ELR (cell line): Measurements from ENCODE around the gene API5.

Source experiments
- DNase-seq: peaks from one replicate; pipeline ENCODE4 v3.0.0-alpha.2; 2015; ENCODE audit warnings: low read depth

API5 gene

DNA sequence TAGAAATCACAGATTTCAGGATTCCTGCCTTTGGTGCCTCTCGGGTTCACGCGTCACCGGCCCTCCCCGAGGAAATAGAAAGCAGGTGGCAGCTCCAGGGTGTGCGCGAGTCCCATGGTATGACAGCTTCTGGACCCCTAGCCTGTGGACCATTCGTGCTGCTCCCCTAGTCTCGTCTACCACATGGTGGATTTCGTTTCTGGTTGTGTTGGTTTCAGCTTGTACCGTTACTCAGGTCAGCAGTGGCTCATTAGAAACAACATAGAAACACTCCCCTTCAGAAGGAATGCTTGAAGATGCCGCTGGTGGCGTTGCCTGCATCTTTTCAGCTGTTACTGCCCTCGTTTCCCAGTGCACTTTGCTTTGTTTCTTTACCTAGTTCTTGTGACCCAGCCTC is 47.6 kb downstream of the API5 start:
- DNase-seq: peak; percentile 47

DNA sequence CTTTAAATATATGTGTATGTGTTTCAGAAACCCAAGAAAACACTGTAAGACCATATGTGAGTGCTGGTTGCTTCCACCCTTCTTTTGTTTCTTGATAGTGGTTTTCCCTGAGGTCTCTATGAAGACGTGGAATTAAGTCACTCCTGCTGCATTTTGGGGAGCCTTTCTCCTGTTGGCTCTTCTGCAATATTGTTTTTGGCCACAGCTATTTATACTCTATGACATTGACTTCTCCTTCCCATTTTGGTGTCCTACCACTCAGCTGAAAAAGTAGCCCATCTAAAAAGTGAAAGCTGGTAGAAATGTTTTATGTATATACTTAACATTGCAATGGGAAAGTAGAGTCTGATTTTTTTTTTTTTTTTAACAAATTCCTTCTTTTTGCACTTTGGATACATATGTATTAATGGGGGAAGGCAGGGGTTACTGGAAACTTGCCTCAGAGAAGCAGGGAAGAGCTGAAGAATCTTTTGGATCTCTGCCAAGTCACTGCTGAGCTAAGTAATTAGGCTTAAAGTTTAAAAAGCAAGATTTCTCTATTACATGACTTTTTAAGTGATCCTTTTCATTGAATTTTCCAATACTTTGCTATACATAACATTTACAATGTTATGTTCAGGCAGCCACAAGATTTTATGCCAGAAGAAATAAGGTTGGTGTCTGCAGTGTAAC is 48.7 kb downstream of the API5 start:
- DNase-seq: peak; percentile 33

DNA sequence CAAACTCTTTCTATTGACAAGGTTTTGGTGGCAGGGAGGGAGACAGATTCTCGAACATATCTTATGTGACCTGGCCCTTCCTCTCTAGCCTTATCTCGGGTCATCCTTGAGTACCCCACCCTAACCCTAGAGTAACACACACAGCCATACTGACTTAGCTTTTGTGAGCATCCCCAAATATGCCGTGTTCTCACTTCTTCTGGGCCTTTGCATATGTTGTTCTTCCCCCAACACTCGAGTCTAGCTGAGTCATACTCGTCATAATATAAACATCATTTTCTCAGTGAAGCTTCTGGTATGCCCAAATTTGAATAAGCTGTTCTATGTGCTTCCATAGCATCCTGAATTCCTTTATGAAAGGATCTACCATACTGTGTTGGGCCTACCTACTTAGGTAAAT is 54.9 kb downstream of the API5 start:
- DNase-seq: peak; percentile 75

DNA sequence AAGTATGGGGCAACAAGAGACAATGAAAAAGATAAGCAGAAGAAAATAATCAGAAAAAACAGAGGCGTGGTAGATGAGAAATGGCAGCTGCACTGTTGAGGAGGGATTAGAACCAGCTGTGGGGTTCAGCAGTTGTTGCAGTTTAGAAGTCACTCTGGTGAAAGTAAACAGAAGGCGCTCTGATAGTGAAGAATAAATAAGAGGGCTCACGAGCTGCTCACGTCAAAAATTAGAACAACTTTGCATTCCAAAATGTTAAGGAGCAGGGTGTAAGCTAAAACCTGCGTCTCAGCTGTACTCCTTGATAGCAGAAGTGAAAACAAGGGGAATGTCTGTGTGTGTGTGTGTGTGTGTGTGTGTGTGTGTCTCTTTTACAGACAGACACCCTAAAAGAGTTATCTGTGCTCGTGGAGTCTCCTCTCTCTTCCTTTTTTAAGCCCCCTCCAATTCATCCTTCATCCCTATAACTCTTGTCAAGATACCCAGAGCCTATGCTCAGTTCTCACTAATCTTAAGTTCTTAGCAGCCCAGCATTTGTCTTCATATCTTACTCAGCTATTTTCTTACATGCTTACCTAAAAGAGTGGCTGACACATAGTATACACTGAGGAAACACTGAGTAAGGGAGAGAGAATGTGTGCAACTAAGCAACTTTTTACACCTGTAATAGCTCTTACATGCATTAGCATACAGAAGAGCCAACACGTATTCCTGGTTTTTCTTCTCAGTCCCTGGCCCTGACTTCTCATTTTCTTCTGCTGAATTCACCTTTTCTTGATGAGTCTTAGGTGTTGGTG is 55.8 kb downstream of the API5 start:
- DNase-seq: peak; percentile 23

DNA sequence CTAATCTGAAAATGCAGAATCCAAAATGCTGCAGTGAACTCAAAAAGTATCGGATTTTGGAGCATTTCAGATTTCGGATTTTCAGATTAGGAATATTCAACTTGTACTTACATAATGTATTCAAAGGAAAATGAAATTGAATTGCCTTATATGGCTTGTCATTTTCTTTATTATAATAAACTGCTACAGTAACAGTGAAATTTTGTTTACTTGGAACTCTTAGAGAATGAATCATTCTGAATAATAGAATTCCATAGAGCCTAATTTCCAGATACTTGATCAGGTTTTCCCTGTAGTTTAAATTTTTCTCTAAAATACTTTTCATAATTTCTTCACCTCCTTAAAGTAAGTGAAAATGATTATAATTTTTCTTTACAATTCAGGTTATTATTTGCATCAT is 64.3 kb downstream of the API5 start:
- DNase-seq: peak; percentile 32

DNA sequence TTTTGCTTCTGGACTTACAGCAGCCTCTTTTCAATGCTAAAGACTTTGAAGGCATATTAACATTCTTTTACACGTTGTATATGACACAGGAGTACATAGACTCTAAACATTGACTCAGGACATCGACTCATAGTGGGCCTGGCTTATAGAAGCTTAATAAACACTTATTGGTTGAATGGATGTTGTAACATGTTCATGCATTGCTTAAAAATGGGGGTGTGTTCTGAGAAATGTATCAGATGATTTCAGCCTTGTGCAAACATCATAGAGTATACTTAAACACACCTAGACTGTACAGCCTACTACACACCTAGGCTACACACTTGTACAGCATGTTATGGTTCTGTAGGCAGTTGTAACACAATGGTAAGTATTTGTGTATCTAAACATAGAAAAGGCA is 64.8 kb downstream of the API5 start:
- peak; percentile 89 for DNase-seq

DNA sequence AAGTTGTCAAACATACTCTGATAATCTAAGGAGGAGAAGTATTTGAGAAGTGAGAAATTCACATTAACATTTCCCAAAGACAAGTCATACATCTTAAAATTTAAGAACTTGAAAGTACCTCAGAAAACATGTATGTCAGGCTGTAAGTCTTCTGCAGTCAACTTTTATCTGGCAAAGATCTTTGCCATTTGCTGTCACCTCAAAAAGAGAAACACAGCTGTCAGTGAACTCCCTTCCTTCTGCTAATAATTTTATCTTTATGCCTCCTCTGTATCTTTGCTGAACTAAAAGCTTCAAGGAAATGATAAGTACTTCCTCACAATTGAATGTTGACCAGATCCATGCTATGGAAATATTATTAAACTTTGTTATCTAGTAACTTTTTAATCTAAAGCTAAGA is 65.6 kb downstream of the API5 start:
- no peak for DNase-seq

DNA sequence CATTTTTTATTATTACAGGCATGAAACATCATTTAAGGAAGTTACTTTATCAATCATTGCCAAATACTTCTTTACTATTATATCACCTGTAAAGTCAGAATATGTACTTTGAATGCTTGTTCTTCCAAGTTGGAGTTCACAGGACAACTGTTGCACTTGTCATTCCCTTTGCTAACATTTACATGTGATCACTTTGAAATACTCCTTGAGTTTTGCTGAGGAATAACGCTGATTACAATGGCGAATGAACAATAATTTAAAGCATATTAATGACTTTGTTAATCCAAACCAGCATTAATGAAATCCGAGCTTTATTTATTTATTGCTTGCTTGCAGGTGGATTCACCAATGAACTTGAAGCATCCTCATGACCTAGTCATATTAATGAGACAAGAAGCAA is 67.1 kb downstream of the API5 start:
- DNase-seq: no peak

DNA sequence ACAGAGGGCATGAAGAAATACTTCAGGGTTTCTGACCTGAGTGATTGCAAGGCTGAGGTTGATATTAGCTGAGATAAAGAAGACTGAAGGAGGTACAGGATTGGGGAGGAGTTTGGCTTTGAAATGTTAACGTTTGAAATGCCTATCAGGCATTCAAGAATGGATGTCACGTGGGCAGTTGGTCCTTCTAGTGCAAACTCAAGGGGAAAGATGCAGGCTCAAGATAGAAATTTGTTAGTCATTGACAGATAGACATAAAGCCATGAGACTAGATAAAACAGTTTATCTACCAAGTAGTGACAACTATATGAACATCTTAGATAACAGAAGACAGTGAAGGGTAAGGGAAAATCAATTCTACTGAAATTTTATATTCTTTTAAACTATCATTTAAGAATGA is 70.0 kb downstream of the API5 start:
- DNase-seq: no peak

DNA sequence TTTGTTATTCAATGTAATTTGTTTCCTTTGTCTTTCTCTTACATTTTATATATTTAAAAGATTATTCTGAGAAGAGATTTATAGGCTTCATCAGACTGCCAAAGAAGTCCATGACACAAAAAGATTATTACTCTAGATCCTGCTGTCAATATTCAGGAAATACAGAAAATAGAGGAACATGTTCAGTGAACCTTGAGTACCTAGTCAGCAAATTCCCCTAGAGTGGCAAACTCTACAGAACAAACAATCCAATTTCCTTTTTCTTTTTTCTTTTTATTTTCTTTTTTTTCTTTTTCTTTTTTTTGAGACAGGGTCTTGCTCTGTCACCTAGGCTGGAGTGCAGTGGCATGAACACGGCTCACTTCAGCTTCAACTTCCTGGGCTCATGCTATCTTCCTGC is 70.8 kb downstream of the API5 start:
- no peak for DNase-seq

DNA sequence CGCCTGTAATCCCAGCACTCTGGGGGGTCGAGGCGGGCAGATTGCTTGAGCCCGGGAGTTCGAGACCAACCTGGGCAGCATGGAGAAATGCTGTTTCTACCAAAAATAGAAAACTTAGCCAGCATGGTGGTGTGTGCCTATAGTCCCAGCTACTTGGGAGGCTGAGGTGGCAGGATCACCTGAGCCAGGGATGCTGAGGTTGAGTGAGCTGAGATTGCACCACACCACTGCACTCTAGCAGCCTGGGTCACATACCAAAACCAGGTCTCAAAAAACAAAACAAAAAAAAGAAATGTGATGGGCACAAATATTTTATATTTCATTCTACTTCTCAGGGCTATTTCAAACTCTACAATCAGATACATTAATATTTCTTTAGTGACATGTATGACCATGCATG is 72.6 kb downstream of the API5 start:
- DNase-seq: no peak

DNA sequence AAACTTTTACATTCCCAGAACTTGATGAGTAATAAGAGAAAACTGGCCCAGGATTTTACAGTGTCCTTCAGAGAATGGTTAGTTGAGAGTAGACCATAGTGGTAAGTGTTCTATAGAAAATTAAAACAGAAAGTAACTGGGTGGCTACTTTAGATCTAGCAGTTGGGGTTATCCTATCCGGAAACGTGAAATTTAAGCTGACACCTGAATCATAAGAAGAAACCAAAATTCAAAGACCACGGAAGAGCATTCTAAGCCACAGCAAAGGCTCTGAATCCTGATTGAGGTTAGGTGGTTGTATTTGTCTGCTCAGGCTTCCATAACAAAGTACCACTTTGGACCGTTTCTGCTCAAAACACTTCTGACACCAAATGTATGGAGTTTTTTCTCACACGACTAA is 80.9 kb downstream of the API5 start:
- no peak for DNase-seq

DNA sequence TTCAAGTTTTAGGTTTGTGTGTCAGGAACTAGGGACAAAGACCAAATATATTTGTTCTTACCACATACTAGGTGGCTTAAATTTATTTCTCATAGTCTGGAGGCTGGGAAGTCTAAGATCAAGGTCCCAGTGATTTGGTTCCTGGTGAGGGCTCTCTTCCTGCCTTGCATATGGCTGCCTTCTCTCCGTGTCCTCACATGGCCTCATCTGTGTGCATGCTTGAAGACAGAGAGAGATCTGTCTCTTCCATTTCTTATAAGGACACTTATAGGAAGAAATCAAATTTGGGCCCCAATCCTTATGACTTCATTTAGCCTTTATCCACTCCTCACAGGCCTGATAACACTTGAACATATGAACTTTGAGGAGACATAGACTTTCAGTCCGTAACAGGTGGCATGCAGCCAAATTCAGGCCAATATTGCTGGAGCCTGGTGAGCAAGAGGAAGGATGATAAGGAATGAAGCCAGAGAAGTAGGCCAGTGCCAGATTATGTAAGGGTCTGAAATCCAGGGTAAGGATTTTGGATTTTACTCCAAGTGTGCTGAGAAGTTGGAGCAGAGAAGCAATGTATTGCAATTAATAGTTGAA is 82.1 kb downstream of the API5 start:
- no peak for DNase-seq
